GM13977 (cell line): ENCODE measurements around the gene ART1.
A peak's percentile ranks its signal among the peaks of the same experiment; 100 is the strongest.

Experiments used
- DNase-seq: peaks from one replicate; pipeline ENCODE4 v3.0.0; 2012; ENCODE audit warnings: low spot score
- CTCF ChIP-seq: IDR thresholded peaks from 2 replicates; pipeline ENCODE4 v1.5.1; 2012; ENCODE audit warnings: mild to moderate bottlenecking, control low read depth; ENCODE audit not compliant: insufficient read depth; ENCODE audit errors: extremely low read depth, missing control alignments
- in situ Hi-C: fragments of 300-500 bp; cut with MboI; formaldehyde crosslinking; loops from one replicate; pipeline ENCODE4 v1.12.0; 2022; ENCODE audit warnings: low sequenced_read_pairs, low pct_unique_long_range_greater_than_20kb, mixed read lengths, inconsistent platforms; ENCODE audit not compliant: unreplicated experiment

The ART1 gene

DNA sequence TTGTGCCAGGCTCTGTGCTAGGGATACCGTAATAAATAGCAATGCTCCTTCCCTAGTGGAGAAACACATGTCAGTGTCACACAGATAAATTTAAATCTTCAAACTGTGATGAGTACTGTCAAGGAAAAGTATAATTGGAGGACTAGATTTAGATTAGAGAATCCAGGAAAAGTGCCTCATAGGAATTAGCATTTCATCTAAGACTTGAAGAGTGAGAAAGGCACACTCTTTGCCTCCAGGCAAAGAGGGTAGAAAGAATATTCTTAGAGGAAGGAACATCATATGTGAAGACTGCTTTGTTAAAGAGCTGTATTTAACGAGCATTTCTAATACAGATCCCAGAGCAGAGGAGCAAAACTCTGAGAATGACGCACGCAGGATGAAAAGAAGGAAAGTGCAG lies 34.1 kb upstream of the ART1 start:
- no peak for DNase-seq
- no peak for TF ChIP-seq CTCF
- in situ Hi-C loops = no loop called here

DNA sequence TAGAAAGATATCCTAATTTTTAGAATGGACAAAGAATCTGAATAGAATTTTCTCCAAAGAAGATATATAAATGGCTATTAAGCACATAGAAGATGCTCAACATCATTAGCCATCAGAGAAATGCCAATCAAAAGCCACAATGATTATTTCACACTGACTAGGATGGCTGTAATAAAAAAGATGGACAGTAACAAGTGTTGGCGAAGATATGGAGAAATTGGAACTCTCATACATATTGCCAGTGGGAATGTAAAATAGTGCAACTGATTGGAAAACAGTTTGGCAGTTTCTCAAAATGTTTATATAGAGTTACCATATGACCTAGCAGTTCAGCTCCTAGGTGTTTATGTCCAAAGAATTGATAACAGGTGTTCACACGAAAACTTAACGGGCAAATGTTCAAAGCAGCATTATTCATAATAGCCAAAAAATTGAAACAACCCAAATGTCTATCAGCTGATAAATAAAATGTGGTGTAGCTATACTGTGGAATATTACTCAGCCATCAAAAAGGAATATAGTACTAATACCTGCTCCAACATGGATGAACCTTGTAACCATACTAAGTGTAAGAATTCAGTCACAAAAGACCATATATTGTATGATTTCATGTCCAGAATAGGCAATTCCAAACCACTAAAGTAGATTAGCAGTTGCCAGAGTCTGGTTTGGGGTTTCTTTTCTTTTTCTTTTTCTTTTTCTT lies 32.8 kb upstream of the ART1 start:
- in situ Hi-C loops = no loop called here
- no peak for DNase-seq
- no peak for TF ChIP-seq CTCF

GRCh38 chr11:3613998-3614741 lies 30.8 kb upstream of the ART1 start:
- DNase-seq = no peak
- TF ChIP-seq CTCF = no peak

DNA sequence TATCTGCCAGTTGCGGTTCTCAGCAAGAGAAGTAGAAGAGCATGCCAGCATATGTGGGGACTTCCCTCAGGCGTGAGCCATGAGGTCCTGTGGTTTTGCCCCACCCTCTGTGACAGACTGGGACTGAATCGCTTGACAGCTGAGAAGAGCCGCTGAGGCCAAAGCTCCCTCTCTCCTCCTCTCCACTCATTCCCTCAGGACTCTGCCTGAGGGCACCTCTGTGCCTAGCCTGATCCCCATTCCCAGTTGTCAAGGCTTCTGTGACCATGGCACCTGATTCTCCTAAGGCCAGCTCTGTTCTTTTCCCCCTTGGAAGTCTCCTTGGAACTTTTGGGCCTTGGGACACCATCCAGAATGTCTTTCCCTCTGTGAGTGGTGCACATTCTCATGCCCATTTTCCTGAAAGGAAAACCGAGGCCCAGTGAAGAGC lies 30.2 kb upstream of the ART1 start:
- DNase-seq = peak; percentile 68
- in situ Hi-C loops = no loop called here
- TF ChIP-seq CTCF = no peak

More at GRCh38 chr11:3613998-3614741, 30.8 kb upstream of the ART1 start:
- in situ Hi-C loops = no loop called here

DNA sequence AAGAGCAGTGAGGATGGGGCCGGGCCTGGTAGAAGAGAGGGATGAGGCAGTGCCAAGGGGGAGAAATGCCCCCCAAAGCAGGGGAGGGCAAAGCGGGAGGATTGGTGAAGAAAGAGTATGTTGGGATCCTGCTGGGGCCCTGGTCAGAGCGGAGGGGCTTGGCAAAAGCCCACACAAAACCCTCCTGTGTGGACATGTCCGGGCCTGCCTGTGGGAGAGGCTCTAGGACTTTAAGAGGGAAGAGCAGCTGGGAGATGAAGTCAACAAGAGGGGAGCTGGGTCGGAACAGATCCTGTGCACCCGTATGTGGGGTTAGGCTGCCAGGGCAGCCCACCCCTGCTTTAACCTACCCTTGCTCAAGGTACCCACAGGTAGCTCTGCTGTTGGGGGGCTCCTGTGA lies 28.9 kb upstream of the ART1 start:
- no peak for TF ChIP-seq CTCF
- DNase-seq = no peak
- in situ Hi-C loops = no loop called here

DNA sequence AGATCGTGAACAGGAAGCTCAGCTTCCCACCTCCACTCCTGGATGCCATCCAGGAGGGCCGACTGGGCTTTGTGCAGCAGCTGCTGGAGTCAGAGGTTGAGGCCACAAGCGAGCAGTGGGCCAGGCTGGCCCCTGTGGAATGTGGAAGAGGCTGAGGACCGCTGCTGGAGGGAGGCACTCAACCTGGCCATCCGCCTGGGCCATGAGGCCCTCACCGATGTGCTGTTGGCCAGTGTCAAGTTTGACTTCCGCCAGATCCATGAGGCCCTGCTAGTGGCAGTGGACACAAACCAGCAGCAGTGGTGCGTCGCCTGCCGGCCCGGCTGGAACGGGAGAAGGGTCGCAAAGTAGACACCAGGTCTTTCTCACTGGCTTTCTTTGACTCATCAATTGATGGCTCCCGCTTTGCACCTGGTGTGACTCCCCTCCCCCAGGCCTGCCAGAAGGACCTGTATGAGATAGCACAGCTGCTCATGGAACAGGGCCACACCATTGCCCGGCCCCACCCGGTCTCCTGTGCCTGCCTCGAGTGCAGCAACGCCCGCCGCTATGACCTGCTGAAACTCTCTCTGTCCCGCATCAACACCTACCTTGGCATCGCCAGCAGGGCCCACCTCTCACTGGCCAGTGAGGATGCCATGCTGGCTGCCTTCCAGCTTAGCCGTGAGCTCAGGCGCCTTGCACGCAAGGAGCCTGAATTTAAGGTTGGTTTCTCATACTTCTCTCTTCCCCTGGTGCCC lies 28.0 kb upstream of the ART1 start:
- no peak for TF ChIP-seq CTCF
- in situ Hi-C loops = no loop called here
- DNase-seq = no peak
